Brain microvascular endothelial cell (primary cell): ENCODE data around the gene FAT2.

Experiments used
- DNase-seq: peaks from one replicate; pipeline ENCODE4 v3.0.0-alpha.2; 2020
- H3K27ac ChIP-seq: fragments of 250-450 bp; sonication (Bioruptor Pico); 2 replicates; pipeline ENCODE4 v1.5.1; 2020; ENCODE audit warnings: mild to moderate bottlenecking, moderate library complexity
- H3K27me3 ChIP-seq: fragments of 250-450 bp; sonication (Bioruptor Pico); replicated peaks from 2 replicates; pipeline ENCODE4 v1.5.1; 2020; ENCODE audit warnings: mild to moderate bottlenecking
- H3K36me3 ChIP-seq: fragments of 250-450 bp; sonication (Bioruptor Pico); replicated peaks from 2 replicates; pipeline ENCODE4 v1.5.1; 2020; ENCODE audit warnings: mild to moderate bottlenecking
- H3K4me3 ChIP-seq: 2 replicates; pipeline ENCODE4 v1.5.1; 2011; ENCODE audit warnings: low read depth, mild to moderate bottlenecking, control low read depth, low read length, moderate library complexity
- CTCF ChIP-seq: IDR thresholded peaks from 2 replicates; pipeline ENCODE4 v1.5.1; 2011; ENCODE audit warnings: low read depth, mild to moderate bottlenecking, moderate library complexity, low read length, control low read depth, inconsistent platforms; ENCODE audit errors: missing control alignments
- in situ Hi-C: cut with HindIII; loops from 2 replicates; pipeline ENCODE4 v1.10.0; 2017; ENCODE audit warnings: low sequenced_read_pairs, low pct_ligation_motif_present

FAT2 gene

GRCh38 chr5:151557951-151558350 is 33.2 kb downstream of the FAT2 start:
- no peak overlapping the region for H3K4me3 ChIP-seq
- no peak overlapping the region for H3K27ac ChIP-seq
- no peak for TF ChIP-seq CTCF
- in situ Hi-C loops = no loop called here
- no peaks in the 10 kb centered on the region for H3K36me3 ChIP-seq
- DNase-seq = no peak
- H3K27me3 ChIP-seq = no peaks in the 10 kb centered on the region

- no peak for TF ChIP-seq CTCF
- no peaks in the 10 kb centered on the region for H3K27me3 ChIP-seq
- no peaks in the 10 kb centered on the region for H3K36me3 ChIP-seq
- no peak overlapping the region for H3K4me3 ChIP-seq
- no peak for DNase-seq
- in situ Hi-C loops = no loop called here
- H3K27ac ChIP-seq = no peak overlapping the region
Observed at GRCh38 chr5:151557466-151557865, 33.7 kb downstream of the FAT2 start.

GRCh38 chr5:151556806-151557205 is 34.3 kb downstream of the FAT2 start:
- no peak for DNase-seq
- H3K4me3 ChIP-seq = no peak overlapping the region
- no peak for TF ChIP-seq CTCF
- no peaks in the 10 kb centered on the region for H3K36me3 ChIP-seq
- H3K27ac ChIP-seq = no peak overlapping the region
- H3K27me3 ChIP-seq = no peaks in the 10 kb centered on the region
- in situ Hi-C loops = no loop called here

- Histone ChIP-seq H3K4me3 (no peak overlapping the region), H3K36me3 (no peaks in the 10 kb centered on the region), H3K27me3 (no peaks in the 10 kb centered on the region), H3K27ac (no peak overlapping the region)
- no peak for DNase-seq
- in situ Hi-C loops = no loop called here
- TF ChIP-seq CTCF = no peak
Observed at GRCh38 chr5:151555760-151556576, 35.2 kb downstream of the FAT2 start.

GRCh38 chr5:151553695-151554094 is 37.4 kb downstream of the FAT2 start:
- TF ChIP-seq CTCF = no peak
- Histone ChIP-seq H3K27ac (no peak overlapping the region), H3K4me3 (no peak overlapping the region), H3K36me3 (no peaks in the 10 kb centered on the region), H3K27me3 (no peaks in the 10 kb centered on the region)
- in situ Hi-C loops = no loop called here
- DNase-seq = no peak
